Stimulated activated CD8-positive, alpha-beta memory T cell treated with anti-CD3 and anti-CD28 coated beads, Interleukin-15, amount 100 ng/mL, for 4 hours (primary cell): ENCODE measurements around the gene RAB6A.

ENCODE experiments used
- DNase-seq, 2 donors: peaks; one replicate each; pipeline ENCODE4 v3.0.0-alpha.2; 2020; ENCODE audit warnings: low read depth in 2 of 2

RAB6A gene

GRCh38 chr11:73653996-73654395 lies 106.9 kb downstream of the RAB6A start:
- DNase-seq = no peak

DNA sequence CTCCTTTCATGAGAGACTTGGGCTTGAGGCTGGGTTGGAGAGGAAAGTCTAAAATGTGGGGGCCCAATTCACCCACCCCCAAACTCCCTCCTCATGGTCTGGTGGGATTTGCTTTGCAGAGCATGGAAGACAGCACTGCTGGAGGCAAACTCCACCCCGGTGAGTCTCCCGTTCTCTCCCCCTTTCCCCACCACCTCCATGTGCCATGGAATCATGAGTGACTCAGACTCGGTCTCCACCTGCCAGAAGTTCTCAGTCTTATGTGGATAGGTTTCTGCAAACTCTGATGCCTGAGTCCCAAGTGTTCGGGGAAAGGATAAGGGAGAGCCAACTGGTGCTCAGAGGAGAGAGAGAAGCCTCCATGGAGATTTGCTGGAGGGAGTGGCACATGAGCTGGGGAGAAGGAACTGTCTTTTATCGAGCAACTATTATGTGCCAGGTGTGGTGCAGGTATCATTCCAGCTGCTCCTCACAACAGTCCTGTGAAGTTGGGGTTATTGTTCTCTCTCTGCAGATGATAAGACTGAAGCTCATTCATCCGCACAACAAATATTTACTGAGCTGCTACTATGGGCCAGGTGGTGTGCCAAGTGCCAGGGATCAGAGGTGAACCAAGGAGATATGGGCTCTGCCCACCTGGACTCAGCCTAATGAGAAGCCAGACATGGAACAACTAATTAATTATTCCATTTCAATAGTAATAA lies 107.9 kb downstream of the RAB6A start:
- DNase-seq = no peak

- DNase-seq = no peak
Observed at GRCh38 chr11:73652046-73652730, 108.7 kb downstream of the RAB6A start.

GRCh38 chr11:73651661-73652045 lies 109.2 kb downstream of the RAB6A start:
- DNase-seq = no peak

GRCh38 chr11:73651252-73651651 lies 109.6 kb downstream of the RAB6A start:
- no peak for DNase-seq

DNA sequence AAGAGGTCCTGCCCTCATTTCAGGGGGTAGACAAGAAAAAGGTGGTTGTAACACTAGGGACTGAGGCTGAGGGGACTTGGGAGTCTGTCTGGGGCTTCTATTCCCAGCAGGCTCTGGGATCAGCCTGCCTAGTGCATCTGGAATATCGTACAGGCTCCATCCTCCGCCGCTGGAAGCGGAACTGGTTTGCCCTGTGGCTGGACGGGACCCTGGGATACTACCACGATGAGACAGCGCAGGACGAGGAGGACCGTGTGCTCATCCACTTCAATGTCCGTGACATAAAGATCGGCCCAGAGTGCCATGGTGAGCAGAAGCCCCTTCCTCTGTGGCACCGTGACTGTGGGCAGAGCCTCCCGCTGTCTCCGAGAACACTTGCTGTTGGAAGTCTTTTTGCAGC lies 110.5 kb downstream of the RAB6A start:
- no peak for DNase-seq

DNA sequence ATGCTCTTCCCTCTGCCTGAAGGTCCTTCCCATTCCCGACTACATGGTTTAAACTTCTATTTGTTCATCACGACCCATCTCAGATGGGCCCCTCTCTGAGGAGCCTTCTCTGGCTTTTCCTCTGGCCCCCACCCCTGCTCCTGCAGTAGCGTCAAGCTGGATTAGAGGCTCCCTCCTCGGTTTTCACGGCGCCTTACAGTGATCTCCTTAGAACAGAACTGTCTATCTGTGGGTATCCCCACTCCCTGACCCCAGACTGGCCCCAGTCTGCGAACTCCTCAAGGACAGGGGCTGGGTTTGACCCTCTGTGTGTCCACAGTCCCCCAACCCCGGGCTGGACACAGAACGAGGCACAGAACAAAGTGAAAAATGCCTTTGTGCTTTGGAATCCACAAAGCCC lies 111.7 kb downstream of the RAB6A start:
- no peak for DNase-seq

GRCh38 chr11:73648571-73649046 lies 112.3 kb downstream of the RAB6A start:
- no peak for DNase-seq

DNA sequence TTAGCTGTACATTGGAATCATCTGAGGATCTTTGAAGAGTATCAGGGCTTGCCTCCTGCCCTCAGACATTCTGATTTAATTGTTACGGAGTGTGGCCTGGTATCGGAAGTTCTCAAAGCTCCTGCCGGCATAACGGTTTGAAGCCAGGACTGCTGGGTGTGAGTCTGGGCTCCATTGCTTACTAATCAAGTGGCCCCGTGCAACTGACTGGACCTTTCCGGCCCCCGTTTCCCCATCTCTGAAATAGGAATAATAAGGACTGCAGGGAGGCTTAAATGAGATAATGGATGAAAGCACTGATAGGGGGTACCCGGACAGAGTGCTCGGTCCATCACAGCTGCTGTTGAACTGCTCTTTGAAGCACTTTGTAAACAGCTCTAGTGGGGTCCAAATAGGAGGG lies 112.8 kb downstream of the RAB6A start:
- DNase-seq = no peak

DNA sequence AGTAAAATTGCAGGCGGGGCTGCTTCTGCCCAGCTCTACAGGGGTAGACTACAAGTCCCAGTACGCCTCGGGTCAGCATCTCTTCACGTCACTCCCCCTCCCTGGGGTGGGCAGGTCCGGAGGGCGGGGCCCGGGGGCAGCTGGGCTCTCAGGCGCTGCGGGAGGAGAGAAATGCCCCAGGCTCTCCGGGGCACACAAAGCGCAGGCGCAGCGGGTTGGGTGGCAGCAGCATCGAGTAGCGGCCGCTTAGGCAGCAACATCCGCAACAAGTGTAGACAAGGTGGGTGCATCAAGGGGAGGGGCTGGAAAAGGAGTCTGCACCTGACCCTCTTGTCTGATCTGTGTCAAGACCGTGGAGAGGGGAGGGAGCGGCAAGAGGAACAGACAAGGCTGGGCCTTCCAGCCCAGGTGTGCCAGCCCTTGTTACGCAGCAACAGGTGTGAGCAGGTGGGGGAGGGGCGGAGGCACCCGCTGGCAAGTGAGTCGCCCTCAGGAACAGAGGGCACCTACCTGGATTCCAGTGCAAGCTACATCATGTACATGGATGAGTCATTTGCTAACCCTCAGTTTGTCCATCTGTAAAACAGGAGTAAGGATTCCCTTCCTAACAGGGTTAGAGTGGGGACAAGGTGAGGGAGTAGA lies 113.3 kb downstream of the RAB6A start:
- peak; percentile 82 to 90 for DNase-seq

GRCh38 chr11:73645972-73646631 lies 114.8 kb downstream of the RAB6A start, which contains the start of gene PLEKHB1:
TSS of gene PLEKHB1 (plus strand) at chr11:73646581. CDS start at chr11:73646609, 28 bp downstream.
- DNase-seq = no peak

- no peak for DNase-seq
Observed at GRCh38 chr11:73645121-73645969, 115.5 kb downstream of the RAB6A start.

DNA sequence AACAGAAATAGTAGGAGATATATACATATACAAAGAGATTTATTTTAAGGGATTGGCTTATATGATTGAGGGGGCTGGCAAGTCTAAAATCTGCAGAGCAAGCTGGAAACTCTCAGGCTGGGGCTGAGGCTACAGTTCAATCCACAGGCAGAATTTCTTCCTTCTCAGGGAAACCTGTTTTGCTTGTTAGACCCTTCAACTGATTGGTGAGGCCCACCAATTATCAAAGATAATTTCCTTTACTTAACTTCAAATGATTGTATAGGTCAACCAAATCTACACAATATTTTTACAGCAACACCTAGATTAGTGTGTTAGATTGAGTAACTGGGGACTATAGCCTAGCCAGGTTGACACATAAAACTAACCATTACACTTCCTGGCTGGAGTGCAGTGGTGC lies 119.2 kb downstream of the RAB6A start:
- DNase-seq = no peak

GRCh38 chr11:73640592-73640991 lies 120.3 kb downstream of the RAB6A start:
- DNase-seq = no peak

DNA sequence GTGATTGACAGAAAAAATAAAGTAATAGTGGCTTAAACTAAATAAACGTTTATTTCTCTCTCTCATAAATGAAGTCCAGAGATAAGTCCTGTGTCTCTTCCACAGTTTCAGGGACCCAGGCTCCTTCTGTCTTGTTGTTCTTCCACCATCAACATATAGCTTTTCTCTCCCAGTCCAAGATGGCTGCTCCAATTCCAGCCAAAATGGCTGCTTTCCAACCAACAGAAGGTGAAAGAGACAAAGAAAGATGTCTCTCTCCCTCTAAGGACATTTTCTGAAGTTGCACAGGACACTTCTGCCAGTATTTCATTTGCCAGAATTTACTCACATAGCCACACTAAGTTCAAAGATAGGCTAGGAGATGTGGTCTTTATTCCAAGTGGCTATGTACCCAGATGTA lies 123.9 kb downstream of the RAB6A start:
- no peak for DNase-seq

- no peak for DNase-seq
Observed at GRCh38 chr11:73636249-73636648, 124.6 kb downstream of the RAB6A start.

DNA sequence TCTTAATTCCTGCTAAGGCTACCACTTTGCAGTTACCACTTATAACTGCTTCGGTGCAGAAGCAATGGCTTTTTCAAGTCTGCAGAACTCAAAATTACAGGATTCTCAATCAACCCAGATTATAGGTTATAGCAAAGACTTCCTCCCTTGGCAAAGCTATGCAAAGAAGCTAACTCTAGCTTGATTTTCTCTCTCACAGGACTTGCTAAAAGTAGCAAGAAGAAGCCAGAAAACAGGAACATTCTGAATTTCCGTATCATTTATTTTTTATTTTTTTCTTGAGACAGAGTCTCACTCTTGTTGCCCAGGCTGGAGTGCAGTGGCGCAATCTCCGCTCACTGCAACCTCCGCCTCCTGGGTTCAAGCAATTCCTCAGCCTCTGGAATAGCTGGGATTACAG lies 125.2 kb downstream of the RAB6A start:
- no peak for DNase-seq

DNA sequence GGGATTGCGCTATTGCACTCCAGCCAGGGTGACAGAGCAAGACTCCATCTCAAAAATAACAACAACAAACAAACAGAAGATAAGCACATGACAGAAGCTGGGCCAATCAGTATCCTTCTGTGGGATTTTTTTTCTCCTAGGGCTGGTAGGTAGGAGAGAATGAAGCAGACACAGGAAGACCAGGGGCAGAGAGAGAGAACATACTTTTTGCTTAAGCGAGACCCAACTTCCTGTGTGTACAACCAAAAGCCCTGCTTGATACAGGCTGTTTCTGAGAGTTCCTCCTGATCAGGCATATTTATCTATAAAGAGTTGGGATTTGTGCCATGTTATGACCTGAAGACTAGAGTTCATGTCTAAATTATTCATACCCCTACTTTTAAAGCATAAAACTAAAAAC lies 126.9 kb downstream of the RAB6A start:
- DNase-seq = no peak

- no peak for DNase-seq
Observed at GRCh38 chr11:73632996-73633395, 127.9 kb downstream of the RAB6A start.

DNA sequence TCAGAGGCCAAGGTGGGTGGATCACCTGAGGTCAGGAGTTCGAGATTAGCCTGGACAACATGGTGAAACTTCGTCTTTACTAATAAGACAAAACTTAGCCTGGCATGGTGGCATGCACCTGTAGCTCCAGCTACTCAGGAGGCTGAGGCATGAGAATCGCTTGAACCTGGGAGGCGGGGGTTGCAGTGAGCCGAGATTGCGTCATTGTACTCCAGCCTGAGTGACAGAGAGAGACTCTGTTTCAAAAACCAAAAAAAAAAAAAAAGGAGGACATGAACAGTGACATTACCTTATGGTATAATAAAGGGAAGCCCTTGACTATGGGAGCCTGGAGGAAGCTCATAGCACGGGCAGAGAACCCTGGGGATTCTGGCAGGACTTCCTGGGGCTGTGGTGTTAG lies 131.0 kb downstream of the RAB6A start:
- DNase-seq = no peak

DNA sequence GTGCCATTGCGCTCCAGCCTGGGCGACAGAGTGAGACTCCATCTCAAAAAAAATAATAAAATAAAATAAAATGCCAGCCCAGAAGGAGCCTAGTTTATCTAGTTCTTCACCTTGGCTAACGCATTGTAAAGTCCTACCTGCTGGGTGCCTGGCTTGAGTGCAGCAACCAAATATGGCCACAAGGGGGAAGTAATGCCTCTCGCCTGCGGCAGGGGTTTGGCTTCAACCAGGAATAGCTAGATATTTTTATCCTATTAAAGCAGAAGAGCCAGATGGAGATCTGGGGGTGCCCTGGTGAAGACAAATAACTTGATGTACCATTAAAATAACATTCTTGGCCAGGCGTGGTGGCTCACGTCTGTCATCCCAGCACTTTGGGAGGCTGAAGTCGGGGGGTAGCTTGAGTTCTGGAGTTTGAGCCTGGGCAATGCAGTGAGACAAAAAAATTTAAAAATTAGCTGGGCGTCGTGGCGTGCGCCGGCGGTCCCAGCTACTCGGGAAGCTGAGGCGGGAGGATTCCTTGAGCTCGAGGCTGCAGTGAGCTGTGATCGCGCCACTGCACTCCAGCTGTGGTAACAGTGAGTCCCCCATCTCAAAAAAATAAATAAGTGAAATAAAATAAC lies 135.1 kb downstream of the RAB6A start:
- DNase-seq = peak; percentile 26 to 47
